CMK (cell line): ENCODE results near the gene DNAH12.
"Not testable (repeated sequence)": the region's sequence is repeated elsewhere in the genome, so short reads cannot be mapped to it uniquely, and the experiment has no call there.

Source experiments
- DNase-seq: peaks from one replicate; pipeline ENCODE4 v3.0.0-alpha.2; 2010; ENCODE audit warnings: low read depth

Gene DNAH12

DNA sequence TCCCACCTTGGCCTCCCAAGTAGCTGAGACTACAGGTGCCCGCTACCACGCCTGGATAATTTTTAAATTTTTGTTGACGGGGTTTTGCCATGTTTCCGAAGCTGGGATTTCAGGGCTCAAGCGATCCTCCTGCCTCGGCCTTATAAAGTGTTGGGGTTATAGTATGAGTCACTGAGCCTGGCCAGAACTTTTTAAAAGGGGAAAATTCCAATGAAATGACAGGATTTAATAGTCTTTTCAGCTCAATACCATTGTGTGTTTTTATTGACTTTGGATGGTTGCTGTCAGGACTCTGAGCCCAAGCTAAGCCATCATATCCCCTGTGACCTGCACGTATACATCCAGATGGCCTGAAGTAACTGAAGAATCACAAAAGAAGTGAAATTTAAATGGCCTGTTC lies 240.6 kb downstream of the DNAH12 start:
- DNase-seq: not testable (repeated sequence)

DNA sequence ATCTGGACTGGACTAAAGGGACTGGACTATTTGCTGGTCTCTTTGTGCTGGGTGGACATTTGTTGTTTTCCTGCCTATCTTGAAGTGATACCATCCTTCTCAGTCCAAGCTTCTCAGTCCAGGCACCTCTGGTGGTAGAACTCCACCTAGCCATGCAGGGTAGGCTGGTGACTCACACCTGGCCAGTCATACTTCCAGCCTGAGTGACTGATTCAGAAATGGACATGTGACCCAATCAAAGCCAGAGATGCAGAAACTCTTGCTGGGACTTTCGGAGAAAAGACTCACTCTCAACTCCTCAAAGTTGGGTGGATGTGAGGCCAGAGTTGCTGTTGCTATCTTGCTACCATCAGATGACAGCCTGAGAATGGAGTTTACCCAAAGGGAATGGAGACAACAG lies 246.1 kb downstream of the DNAH12 start:
- no peak for DNase-seq

DNA sequence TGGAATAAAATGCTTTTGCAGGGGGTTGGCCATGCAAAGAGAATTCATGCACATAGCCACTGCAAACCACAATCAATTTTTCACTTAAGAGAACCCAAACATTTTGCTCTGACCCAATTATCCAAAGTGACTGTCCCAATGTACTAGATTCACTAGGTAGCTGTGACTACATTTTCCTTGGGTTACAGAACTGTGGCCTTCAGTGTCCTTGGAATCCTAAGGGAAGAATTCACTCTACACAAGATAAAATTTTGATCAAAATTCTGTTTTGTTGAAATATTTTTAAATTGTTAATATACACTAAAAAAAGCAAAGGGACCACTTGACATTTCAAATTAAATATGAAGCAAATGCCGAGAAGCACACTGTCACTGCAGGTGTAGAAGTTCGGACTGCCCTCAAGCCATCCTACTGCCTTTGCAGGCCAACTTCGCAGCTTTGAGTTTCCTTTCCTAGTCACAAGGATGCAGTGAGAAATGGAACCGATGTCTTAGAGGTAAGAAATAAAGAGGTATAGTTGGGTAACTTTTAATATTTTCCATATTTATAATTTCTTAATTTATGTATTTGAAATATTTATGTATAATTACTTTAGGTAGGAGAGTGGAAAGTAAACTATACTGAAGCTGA lies 251.1 kb downstream of the DNAH12 start:
- no peak for DNase-seq

DNA sequence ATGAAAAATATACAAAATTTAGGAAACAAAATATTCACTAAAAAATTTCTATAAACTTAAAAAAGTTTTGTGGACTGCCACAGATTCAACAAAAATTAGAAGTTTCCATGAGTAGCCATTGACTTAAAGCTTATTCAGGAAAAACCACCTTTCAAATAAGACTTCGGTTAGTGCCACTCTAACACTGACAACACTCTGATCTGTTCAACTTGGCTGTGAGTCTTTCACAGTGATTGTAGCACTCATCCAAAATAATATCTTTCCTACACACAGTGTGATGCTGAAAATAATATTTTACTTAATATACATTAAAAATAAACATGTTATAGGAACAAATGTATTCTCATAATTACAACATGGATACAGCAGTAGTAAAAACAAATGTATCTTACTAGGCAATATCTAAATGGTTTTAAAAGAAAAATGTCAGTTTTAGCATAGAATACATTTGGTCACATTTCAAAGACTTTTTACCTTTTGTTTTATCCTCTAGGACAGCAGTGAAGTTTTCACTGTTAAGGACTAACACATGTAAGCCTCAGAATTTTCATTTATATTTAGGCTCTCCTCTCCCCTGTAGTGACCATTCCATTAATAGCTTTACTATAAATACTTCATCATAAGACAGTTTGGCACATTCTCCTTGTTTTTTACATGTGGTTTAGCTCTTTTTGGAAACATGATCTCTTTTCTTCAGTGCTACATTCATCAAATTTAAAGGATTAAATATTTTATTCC lies 251.8 kb downstream of the DNAH12 start, which contains the start of gene ASB14:
TSS of gene ASB14 (minus strand) at position 527 of the 738 bp plus-strand sequence. CDS start 652 bp downstream, outside the sequence.
- DNase-seq: no peak

DNA sequence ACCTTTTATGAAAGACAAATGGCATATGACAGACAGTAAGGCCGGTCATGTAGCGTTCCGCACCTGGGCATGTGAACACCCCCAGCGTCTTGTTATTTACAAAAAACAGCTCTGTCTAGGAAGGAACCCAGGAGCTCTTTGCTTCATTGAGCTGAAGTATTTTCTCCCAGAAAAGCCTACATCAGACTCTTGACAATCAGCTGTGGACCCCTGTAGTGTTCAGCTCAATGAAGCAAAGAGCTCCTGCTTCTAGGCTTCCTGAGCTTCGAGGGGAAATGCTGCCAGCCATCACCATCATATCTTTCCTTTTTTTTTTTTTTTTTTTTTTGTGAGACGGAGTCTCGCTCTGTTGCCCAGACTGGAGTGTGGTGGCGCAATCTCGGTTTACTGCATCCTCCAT lies 255.7 kb downstream of the DNAH12 start:
- DNase-seq: no peak

DNA sequence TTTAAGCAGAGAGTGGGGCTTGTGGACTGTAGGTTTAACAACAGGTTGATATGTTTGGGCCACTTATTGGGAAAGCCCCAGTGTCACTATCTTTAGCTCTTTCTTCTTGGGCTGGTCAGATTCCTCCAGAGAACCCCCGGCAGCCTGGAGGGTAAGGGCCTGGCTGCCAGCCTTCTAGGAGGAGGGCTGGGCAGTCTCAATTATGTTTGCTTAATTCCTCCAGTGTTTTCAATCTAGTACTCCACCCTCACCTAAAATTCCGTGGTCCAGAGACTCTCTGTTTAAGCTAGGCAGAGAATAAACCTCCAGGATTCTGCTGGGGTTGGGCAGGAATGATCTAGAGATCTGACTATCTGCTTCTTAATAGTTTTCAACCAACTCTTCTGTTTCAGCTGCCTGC lies 256.9 kb downstream of the DNAH12 start:
- no peak for DNase-seq

DNA sequence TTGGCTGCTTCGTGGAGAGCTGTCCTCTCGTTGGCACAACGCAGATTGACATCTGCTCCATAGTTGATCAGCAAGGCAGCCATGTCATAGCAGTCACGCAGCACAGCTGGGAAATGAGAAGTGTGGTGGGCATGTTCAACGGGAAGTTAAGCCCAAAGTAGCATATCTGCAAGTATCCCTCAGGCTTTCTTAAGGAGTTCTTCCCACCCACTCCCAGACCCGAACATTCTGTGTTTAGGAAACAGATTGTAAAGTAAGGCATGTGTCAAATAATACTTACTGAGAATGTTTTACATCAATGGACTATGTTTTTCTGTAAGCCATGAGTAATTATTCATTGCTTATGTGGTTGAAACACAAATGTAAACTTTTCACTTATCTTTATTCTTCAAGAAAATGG lies 260.8 kb downstream of the DNAH12 start:
- DNase-seq: no peak

DNA sequence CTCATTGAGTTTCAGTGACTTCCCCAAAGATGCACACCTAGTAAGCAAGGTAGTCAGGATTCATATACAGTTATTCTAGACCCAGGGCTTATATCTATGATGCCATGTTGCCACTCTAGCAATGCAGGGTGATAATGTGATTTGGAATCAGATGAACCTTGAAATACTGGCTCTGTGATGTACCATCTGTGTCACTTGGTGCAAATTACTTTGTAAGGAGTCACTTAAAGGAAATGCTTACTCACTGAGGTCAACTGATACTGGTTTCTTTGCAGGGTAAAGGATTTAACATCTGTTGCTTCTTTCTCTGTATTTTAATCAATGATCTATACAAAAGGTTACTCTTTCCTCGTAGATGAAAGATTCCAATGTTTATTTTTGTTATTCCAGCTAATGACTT lies 262.4 kb downstream of the DNAH12 start:
- DNase-seq: no peak

DNA sequence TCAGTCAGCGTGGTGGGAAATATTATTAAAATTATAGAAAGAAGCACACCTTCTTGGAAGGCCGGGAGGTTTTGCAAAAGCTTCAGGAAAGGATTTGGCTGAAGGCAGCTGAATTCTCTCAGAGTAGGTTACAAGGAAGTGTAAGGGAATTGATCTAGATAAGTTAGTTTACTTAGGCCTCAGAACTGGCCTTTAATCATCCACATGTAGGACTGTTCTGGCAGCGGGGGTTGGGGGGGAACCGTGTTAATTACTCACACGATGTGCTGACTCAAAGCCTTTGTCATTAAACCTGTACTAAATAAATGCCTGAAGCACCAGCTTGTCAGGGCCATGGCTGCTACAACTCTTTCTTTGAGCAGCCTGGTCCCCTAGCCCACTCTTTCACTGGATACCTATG lies 264.5 kb downstream of the DNAH12 start:
- no peak for DNase-seq

DNA sequence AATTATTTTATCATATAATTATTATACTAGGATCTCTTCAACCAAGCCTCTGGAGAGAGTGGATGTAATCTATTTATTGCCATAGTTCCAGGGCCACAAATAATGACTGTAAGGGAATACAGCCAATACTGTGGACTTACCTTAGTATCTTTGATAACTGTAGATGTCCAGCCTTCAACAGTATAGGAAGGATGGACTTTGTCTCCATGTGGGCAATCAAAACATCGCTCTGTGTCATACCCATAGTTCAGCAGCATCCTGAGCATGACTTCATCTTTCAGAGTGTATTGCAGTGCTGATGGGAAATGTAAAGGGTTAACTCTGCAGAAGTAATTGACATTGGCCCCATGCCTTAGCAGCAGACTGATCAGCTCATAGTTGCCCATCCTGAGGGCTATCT lies 265.9 kb downstream of the DNAH12 start:
- no peak for DNase-seq

DNA sequence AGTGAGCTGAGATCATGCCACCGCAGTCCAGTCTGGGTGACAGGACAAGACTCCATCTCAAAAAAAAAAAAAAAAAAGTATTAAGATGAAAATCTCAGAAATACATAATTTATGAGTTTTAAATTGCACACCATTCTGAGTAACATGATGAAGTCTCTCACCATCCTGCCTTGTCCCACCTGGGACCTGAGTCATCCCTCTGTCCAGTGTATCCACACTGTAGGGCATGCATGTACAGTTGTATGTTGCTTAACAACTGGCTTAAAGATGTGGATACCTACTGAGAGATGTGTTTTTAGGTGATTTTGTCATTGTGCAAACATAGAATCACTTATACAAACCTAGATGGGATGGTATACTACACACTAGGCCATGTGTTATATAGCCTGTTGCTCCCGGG lies 268.8 kb downstream of the DNAH12 start:
- no peak for DNase-seq

DNA sequence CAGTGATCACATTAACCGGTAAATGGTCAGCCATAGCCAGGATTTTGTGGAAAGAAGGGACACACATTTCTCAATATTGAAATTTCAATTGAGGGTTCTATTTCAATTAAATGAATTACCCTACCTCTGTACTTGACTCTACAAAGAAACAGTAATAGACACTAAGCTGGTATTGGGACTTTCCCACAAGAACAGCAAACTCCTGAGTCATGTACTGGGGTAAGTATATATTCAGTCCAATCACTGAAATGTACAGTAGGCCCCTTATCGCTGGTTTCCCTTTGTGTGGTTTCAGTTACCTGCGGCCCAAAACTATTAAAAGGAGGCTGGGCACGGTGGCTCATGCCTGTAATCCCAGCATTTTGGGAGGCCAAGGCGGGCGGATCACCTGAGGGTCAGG lies 269.3 kb downstream of the DNAH12 start:
- no peak for DNase-seq

DNA sequence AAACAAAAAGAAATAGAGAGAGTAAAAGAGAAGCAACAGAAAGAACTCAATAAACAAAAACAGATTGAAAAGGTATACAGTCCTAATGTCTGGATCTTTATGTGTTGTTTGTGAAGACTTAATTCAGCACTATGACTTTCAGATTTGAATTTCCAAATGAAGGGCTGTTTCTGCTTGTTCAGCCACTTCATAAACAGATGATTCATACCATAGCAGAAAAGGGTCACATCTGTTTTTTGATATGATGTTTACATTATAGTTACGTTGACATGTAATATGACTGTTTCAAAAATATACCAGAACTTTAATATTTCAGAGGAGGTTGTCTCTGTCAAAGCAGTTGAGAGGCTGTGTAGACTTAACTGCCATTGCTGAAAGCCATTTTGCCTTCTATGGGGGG lies 275.7 kb downstream of the DNAH12 start:
- DNase-seq: no peak

DNA sequence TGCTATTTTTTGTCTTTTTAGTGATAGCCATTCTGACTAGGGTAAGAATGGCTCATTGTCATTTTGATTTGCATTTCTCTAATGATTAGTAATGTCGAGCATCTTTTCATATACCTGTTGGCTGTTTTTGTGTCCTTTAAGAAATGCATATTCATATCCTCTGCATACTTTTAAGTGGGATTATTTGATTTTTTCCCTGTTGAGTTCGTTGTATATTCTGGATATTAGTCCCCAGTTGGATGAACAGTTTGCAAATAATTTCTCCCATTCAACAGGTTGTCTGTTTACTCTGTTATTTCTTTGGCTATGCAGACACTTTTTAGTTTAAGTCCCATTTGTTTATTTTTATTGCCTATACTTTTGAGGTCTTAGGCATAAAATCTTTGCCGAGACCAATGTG lies 282.2 kb downstream of the DNAH12 start:
- no peak for DNase-seq

DNA sequence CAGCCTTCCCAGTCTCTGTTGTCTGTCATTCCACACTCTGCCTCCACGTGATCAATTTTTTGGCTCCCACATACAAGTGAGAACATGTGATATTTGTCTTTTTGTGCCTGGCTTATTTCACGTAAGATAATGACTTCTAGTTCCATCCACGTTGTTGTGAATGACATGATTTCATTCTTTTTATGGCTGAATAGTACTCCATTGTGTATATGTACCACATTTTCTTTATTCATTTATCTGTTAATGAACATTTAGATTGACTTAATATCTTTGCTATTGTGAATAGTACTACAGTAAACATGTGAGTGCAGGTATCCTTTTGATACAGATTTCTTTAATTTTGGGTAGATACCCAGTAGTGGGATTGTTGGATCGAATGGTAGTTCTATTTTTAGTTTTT lies 283.0 kb downstream of the DNAH12 start:
- no peak for DNase-seq

DNA sequence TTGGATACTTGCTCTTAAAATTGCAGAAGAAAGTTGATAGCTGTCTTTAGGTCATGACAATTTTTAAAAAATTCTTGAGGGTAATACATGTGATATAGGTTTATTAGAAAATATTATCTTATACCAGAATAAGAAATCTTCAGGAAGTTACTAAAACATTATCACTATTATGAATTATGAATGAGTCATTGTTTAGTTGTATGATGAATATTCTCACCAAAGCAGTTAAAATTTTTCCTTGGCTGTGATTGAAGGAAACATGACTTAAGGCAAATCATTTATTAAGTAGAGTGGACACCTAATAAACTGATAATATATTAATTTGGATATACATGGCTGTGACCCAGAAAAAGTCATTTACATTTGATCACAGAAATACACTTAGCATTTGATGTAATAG lies 286.5 kb downstream of the DNAH12 start:
- DNase-seq: no peak

DNA sequence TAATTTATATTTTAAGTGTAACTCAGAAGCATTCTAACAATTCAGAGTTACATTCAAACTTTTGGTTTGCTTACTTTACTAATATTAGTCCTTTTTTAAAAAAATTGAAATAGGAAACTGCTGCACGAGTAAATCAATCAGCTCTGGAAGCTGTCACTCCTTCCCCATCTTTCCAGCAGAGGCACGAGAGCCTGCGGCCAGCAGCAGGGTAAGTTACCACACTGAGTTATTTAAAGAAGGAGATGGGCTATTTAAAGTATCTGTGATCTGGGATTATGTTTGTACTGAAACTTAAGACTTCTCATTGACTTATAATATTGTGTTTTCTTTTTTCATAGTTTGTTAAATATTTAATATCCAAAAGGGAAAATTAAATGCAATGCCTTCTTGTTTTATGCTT lies 287.3 kb downstream of the DNAH12 start:
- no peak for DNase-seq

DNA sequence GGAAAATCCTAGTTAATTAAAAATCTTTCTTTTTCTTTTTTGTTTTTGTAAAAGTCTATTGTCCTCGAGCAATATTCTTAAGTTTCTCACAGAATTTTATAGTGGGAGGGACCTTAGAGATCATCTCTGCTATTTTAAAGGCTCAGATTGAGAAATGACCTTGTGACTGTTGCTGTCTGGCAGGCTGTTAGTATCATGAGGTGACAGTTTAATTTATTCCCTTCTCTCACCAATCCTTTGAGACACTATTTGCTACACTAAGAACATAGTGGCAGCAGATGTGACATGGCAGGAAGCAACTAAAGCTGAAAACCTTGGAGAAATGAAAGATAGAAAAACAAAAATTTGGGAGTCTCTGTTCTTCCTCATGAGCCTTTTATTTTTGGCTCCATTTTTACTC lies 291.7 kb downstream of the DNAH12 start:
- no peak for DNase-seq

DNA sequence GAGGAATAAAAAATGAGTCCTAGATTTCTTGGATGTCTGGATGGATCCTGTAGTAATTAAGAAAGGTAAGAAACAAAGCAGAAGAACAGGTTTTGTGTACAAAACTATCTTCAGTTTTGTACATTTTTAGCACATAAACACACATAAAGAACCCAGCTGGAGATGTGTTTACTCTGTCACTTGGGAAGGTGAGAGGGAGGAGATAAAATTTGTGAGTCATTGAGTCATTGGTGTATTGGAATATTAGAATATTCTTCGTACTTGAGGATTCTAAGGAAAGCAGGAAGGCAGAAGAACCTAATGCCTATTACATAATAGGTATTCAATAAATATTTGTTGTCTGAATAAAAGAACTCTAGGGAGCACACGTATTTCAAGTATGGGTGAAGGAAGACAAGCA lies 299.2 kb downstream of the DNAH12 start:
- no peak for DNase-seq
